Epithelial cell of alveolus of lung (primary cell): ENCODE data around the gene NMB. TPM values are rescaled to one million over a fixed set of nuclear protein-coding genes. Genes with fewer than 3 reads are reported as not detected.

Experiments used
- total RNA-seq: library from RNA; depleted of rRNA; stranded (reverse); fragments of >200 nt; gene quantifications from 2 replicates; pipeline ENCODE4 v1.2.1, GENCODE V29; 2015

The NMB gene, protein sequence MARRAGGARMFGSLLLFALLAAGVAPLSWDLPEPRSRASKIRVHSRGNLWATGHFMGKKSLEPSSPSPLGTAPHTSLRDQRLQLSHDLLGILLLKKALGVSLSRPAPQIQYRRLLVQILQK
- 6.5 and 10.9 TPM in 2 replicates for total RNA-seq

DNA sequence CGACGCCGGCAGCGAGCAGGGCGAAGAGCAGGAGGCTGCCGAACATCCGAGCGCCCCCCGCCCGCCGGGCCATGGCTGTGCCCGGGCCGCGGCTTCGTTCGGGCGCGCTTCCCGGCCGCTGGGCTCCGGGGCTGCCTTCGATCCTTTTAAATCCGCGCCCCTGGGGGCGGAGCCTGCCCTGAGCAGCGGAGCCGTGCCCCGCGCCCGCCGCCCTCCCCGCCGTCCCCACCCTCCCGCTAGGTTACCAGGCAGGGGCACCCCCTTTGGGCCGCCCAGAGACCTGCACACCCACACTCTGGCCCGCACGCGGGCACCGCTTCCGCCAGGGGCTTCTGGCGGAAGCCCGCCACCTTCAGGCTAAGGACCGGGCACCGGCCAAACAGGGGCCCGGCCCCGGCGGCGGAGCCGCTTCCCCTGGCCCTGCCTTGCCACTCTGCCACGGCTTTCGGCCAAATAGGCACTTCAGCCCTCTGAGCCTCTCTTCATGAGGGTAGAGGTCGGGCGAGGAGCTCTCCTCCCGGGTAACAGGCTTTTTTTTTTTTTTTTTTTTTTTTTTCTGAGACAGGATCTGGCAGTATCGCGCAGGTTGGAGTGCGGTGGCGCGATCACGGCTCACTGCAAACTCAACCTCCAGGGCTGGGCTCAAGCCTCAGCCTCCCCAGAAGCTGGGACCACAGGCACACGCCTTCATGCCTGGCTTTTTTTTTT, at the start of gene NMB:
TSS of gene NMB (minus strand) at position 120 of the 708 bp plus-strand sequence. CDS start at position 73, 47 bp downstream.

DNA sequence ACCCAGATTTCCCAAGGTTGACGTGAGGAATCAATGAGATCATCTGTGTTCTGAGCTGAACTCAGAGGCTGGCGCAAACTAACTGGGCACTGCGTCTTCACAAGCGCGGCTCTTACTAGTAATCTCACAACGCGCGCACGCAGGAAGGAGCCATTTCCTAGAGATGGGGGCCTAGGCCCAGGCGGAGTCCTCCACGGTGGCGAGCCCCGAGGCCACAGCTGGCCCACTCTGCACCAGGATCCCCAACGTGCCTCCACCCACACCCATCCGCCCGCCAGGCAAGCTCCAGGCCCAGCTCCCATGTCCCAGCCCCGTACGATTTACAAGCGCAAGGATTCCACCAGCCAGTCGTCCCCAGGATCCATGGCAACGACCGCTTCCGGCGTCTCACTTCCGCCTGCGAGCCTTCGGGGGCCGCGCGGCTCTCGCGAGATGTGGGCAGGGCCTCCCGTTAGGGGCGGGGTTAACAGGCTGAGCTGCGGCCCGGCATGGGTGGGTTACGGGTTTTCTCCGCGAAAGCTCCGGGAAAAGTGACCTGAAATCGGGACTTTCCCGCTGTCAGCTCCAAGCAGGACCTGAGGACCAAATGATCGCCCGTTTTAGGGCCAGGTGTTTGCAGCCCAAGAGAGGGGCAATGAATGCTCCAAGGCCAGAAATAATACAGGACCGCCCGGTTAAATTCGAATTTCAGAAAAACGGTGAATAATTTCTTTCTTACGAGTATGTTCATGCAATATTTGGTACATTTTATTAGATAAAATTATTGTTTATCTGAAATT, 3.9 kb downstream of the NMB start, which contains the start of gene WDR73:
TSS of gene WDR73 (minus strand) at position 374 of the 779 bp plus-strand sequence. CDS start at position 365, 9 bp downstream.

Other genes starting within 250 kb of the NMB start
- gene ZSCAN2, start 57.2 kb downstream of the NMB start, total RNA-seq: 10.7 and 17.6 TPM in 2 replicates
- 13.7 and 15.7 TPM in 2 replicates for gene WDR73, start 3.9 kb downstream of the NMB start, total RNA-seq
- 200 and 269 TPM in 2 replicates for gene SEC11A, start 57.9 kb upstream of the NMB start, total RNA-seq
- 8.1 and 13.8 TPM in 2 replicates for gene ZNF592, start 90.4 kb upstream of the NMB start, total RNA-seq
- gene ALPK3, start 159.2 kb upstream of the NMB start, total RNA-seq: 0.80 and 3.1 TPM in 2 replicates
- gene SLC28A1, start 226.5 kb upstream of the NMB start, total RNA-seq: not detected in 2 replicates